Retinal pigment epithelial cell (primary cell): ENCODE measurements around the gene COX4I1.

ENCODE experiments used
- DNase-seq: peaks from one replicate; pipeline ENCODE4 v3.0.0-alpha.2; 2010; ENCODE audit warnings: low read depth
- H3K4me3 ChIP-seq: 2 replicates; pipeline ENCODE4 v1.5.1; 2011; ENCODE audit warnings: mild to moderate bottlenecking, low read length, control low read depth, moderate library complexity
- TF ChIP-seq, protein P1 (sequence below): conservative IDR thresholded peaks from 2 replicates; pipeline ENCODE4 v1.5.1; 2011; ENCODE audit warnings: low read depth, low read length, control low read depth, inconsistent platforms

Gene COX4I1

DNA sequence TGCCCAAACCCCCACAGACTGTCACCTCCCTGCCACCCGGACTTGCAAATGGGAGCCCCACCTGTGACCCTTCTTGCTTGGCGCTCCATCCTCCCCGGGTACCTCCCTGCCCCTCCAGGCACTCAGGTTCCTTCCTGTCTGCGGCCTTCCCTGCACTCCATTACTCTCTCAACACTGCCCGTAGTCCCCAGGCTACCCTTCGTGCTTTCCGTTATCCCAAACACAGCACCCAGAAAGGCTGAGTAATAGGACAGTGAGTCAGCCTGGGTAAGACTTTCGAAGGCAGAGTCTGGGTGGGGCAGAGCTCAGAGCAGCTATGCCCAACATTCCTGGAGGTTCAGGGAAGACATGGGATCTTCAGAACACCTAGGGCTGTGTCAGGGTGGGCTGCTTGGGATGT, 32.0 kb upstream of the COX4I1 start:
- TF ChIP-seq, protein P1, sequence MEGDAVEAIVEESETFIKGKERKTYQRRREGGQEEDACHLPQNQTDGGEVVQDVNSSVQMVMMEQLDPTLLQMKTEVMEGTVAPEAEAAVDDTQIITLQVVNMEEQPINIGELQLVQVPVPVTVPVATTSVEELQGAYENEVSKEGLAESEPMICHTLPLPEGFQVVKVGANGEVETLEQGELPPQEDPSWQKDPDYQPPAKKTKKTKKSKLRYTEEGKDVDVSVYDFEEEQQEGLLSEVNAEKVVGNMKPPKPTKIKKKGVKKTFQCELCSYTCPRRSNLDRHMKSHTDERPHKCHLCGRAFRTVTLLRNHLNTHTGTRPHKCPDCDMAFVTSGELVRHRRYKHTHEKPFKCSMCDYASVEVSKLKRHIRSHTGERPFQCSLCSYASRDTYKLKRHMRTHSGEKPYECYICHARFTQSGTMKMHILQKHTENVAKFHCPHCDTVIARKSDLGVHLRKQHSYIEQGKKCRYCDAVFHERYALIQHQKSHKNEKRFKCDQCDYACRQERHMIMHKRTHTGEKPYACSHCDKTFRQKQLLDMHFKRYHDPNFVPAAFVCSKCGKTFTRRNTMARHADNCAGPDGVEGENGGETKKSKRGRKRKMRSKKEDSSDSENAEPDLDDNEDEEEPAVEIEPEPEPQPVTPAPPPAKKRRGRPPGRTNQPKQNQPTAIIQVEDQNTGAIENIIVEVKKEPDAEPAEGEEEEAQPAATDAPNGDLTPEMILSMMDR, result no peak
- peak; percentile 71 for DNase-seq
- H3K4me3 ChIP-seq, result no peak overlapping the region

DNA sequence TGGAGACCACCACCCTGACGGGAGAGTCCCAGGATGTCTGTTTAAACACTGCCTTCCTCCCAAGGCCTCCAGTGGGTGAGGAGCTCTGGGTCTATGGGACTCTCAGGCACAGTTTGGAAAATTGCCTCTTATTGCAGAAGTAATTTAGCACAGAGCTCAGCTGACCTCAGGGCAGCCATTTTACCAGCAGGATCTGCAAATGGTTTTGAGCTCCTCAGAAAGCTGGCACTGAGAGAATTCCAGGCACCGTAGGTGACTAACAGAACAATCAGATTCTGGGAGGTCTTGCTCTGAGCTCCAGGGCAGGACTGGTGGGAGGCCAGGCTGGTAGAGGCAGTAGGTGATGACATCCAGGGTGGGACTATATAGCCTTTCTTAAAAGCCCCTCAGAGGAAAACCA, 31.3 kb upstream of the COX4I1 start:
- no peak for DNase-seq
- TF ChIP-seq, protein P1, result no peak
- no peak overlapping the region for H3K4me3 ChIP-seq

DNA sequence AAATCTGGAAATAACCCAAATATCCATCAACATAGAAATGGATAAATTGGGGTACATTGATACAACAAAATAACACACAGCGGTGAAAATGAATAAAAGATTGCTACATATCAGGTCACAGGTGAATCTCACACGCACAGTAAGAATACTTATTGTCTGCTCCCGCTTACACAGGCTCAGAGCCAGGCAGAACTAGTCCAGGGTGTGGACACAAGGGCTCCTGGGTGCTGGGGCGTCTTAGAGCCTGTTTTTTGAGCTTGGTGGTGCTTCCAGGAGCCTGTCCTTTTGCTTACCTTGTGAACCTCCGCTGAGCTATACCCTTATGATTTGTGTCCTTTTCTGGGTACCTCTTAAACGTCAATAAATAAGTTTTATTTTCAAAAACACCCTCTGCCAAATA, 28.8 kb upstream of the COX4I1 start:
- TF ChIP-seq, protein P1, result no peak
- no peak overlapping the region for H3K4me3 ChIP-seq
- no peak for DNase-seq

DNA sequence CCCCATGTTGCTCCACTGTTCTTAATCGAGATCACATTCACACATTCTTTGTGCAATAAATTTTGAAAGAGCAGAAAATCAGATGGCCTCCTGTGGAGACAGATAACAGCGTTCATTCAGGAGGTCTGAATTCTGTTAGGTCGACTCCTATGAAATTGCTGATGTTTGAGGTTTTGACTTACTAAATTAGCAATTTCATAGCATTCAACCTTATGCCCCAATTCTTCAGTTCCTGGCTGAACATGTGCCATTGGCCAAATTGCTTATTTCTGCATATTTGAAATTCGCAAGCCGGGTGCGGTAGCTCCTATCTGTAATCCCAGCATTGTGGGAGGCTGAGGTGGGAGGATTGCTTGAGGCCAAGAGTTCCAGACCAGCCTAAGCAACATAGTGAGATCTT, 26.5 kb upstream of the COX4I1 start:
- TF ChIP-seq, protein P1, result no peak
- no peak overlapping the region for H3K4me3 ChIP-seq
- DNase-seq, result no peak

DNA sequence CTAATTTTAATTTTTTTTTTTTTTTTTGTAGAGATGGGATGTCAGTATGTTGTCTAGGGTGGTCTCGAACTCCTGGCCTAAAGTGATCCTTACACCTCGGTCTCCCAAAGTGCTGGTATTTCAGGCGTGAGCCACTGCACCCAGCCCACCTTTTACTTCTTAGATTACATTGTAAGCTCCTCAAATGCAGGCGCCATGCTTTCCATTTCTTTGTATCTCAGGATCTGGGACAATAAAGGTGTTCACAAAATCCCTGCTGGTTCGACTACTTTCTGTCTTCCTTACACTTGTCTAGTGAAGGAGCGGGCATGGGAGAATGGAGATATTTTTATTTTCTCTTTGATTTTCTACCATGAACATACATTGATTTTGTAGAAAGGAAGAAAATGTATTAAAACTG, 25.4 kb upstream of the COX4I1 start:
- H3K4me3 ChIP-seq, result no peak overlapping the region
- no peak for DNase-seq
- TF ChIP-seq, protein P1, result no peak

DNA sequence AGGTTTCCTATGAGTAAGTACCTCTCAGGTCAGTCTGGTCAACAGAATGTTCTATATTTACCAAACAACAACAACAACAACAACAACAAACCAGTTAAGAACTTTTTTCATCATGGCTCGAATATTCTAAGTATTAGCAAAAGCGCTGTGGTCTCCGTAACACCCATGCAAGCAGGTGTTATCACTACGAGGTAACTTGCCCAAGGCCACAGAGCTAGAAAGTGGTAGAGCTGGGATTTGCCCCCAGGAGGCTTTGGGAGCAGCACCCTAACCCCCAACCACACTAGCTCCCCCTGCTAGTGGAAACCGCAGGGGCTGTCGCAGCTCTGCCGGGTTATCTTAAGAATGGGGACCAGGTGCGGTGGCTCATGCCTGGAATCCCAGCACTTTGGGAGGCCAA, 24.7 kb upstream of the COX4I1 start:
- DNase-seq, result no peak

DNA sequence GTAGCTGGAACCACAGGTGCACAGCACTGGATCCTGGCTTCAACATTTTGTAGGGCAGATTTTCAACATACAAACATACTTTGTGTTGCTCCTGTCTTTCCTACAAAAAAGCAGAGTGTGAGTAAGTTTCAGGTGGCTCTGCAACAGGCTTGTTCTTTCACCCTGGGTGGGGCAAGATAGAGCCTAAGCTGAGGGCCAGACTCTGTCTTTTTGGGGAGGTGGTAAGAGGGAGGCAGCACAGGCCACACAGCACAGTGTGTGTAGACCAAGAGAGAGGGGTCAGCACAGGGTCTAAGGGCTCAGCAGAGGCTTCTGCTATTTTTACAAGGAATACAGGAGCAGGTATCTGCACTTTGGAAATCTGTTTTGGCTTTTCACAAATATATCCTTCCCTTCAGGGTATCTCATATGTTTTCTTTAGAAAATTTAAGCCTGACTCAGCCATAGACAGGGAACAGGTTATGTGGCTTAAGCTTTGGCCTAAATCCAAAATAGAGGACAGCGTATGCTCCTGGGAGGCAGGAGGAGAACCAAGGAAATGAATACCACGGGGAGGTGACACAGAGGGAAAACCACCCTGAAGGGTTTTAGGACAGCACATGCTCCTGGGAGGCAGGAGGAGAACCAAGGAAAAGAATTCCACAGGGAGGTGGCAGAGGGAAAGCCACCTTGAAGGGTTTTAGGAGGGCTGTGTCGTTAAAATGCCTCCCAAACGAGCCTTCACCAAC, 21.7 kb upstream of the COX4I1 start:
- TF ChIP-seq, protein P1, result no peak
- no peak overlapping the region for H3K4me3 ChIP-seq
- DNase-seq, result no peak

More for the DNA sequence above, 24.7 kb upstream of the COX4I1 start:
- H3K4me3 ChIP-seq, result no peak overlapping the region
- TF ChIP-seq, protein P1, result no peak
